ENCODE results near the gene EBF3. TPM values are rescaled to one million over a fixed set of nuclear protein-coding genes. Genes with fewer than 3 reads are reported as not detected.

The EBF3 gene
- total RNA-seq, 1 experiment from 2014 or later, result 0.22 TPM

DNA sequence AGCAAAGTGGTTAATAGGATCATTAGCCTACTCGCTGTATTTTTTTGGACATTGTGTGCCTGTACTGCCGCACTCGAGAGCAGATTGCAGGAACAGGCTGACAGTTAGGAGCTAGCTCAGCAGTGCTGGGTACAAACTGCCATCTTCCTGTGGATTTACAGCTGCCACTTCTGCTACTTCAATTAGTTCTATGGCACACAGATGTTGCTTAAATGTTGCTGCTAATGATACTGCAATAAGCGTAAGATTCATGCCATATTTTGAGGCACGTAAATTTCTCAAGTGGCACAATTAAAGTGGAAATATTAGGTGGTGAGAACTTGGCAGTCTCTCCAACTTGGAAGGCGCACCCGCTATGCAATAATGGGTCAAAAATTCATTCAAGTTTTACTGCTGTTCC is 171.9 kb downstream of the EBF3 start:
- Histone ChIP-seq H2BK12ac (ENCODE audit: insufficient read length, low read depth, low read length) (no peak overlapping the region), H3K4me2 (ENCODE audit: insufficient read depth, insufficient read length, low read length) (no peak overlapping the region), H2BK5ac (ENCODE audit: insufficient read length, low read length) (no peak overlapping the region), H4K8ac (replicated peaks; ENCODE audit: insufficient read length, low read depth, low read length) (no peak overlapping the region), H2BK120ac (ENCODE audit: low read depth, low read length, poor library complexity, severe bottlenecking) (no peak overlapping the region), H3K9ac (ENCODE audit: extremely low read depth, insufficient read length, low read length) (no peak overlapping the region), H3K56ac (ENCODE audit: insufficient read length, low read depth, low read length) (no peak overlapping the region), H4K91ac (ENCODE audit: insufficient read length, low read depth, low read length) (no peak overlapping the region), H2AFZ (ENCODE audit: low read length) (no peak overlapping the region), H2AK5ac (ENCODE audit: insufficient read length, low read length) (no peak overlapping the region), H4K5ac (ENCODE audit: insufficient read length, low read depth, low read length) (no peak overlapping the region), H3K18ac (ENCODE audit: insufficient read length, low read depth, low read length) (no peak overlapping the region), H3K9me3 (ENCODE audit: control insufficient read depth, low read depth, low read length) (no peaks in the 10 kb centered on the region), H2BK20ac (ENCODE audit: low read depth, low read length, poor library complexity, severe bottlenecking) (no peak overlapping the region), H3K79me2 (ENCODE audit: insufficient read depth, low read length) (no peaks in the 10 kb centered on the region), H3K27ac (ENCODE audit: insufficient read length, low read depth, low read length) (no peak overlapping the region), H3K23ac (ENCODE audit: insufficient read length, low read depth, low read length) (no peak overlapping the region), H3K4ac (ENCODE audit: low read depth, low read length) (no peak overlapping the region), H3K79me1 (ENCODE audit: insufficient read depth, low read depth, low read length, poor library complexity, severe bottlenecking) (no peaks in the 10 kb centered on the region), H3K14ac (ENCODE audit: insufficient read depth, low read length) (no peak overlapping the region), H3K4me1 (ENCODE audit: insufficient read depth, low read length) (no peaks in the 10 kb centered on the region), H4K20me1 (ENCODE audit: control insufficient read depth, insufficient read depth, insufficient read length) (no peaks in the 10 kb centered on the region), H3K27me3 (ENCODE audit: insufficient read depth, low read length) (no peaks in the 10 kb centered on the region), H3T11ph (ENCODE audit: low read length) (no peak overlapping the region), H3K23me2 (ENCODE audit: insufficient read length, low read depth, low read length, poor library complexity, severe bottlenecking) (no peaks in the 10 kb centered on the region), H2BK15ac (ENCODE audit: low read depth, low read length) (no peak overlapping the region)
- Mint-ChIP-seq H3K4me1 (0 out of 4 replicates have a peak, but pooled peaks cover 0 to 2% of the 10 kb centered on the region in 2 experiments), H3K27me3 (ENCODE audit: low read depth) (no peaks in the 10 kb centered on the region), H3K27ac (no peak overlapping the region), H3K36me3 (ENCODE audit: insufficient read depth in 1 of 3, low read depth in 3 of 3) (no peaks in the 10 kb centered on the region), H3K4me3 (no peak overlapping the region), H3K9me3 (peaks cover 0 to 3% of the 10 kb centered on the region in 2 experiments; a peak in 1 of 5 replicates)
- DNase-seq, result no peak
- WGBS (ENCODE audit: extremely low coverage, insufficient read length, low lambda C conversion rate), result no CpG with 5 or more reads among the region's 7 CpGs
- TF ChIP-seq, protein P1, sequence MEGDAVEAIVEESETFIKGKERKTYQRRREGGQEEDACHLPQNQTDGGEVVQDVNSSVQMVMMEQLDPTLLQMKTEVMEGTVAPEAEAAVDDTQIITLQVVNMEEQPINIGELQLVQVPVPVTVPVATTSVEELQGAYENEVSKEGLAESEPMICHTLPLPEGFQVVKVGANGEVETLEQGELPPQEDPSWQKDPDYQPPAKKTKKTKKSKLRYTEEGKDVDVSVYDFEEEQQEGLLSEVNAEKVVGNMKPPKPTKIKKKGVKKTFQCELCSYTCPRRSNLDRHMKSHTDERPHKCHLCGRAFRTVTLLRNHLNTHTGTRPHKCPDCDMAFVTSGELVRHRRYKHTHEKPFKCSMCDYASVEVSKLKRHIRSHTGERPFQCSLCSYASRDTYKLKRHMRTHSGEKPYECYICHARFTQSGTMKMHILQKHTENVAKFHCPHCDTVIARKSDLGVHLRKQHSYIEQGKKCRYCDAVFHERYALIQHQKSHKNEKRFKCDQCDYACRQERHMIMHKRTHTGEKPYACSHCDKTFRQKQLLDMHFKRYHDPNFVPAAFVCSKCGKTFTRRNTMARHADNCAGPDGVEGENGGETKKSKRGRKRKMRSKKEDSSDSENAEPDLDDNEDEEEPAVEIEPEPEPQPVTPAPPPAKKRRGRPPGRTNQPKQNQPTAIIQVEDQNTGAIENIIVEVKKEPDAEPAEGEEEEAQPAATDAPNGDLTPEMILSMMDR (conservative IDR thresholded peaks at IDR 0.05), result no peak
